PC-9 (cell line): ENCODE results near the gene CBFA2T3. TPM values are rescaled to one million over a fixed set of nuclear protein-coding genes. Genes with fewer than 3 reads are reported as not detected.

Experiments
- BruUV-seq: library from RNA; stranded (reverse); fragments of 400-500 nt; replicated peaks from 2 replicates; lab custom pipeline; 2021; lab: Mats Ljungman, UMichigan
- CTCF ChIA-PET: fragments of 300-600 bp; sonication (Branson Sonifier 250); formaldehyde crosslinking; loops from one replicate; lab custom pipeline; 2022; ENCODE audit warnings: antibody characterized with exemption; lab: Charles Lee
- POLR2A ChIA-PET: fragments of 300-600 bp; sonication (Branson Sonifier 250); formaldehyde crosslinking; loops from one replicate; lab custom pipeline; 2022; ENCODE audit warnings: antibody characterized with exemption; ENCODE audit not compliant: unreplicated experiment; lab: Charles Lee
- DNase-seq, 2 experiments: peaks; one replicate each; pipeline versions ENCODE4 v3.0.0 to v3.0.0-alpha.2; 2015 to 2022; ENCODE audit warnings: mixed read lengths in 1 of 2
- H2AFZ ChIP-seq: fragments of 200-600 bp; sonication (generic); 2 replicates; pipeline ENCODE4 v1.8.1; 2017; ENCODE audit warnings: antibody characterized with exemption
- H3F3A ChIP-seq: fragments of 200-600 bp; sonication (generic); 2 replicates; pipeline ENCODE4 v1.8.1; 2017; ENCODE audit warnings: antibody characterized with exemption, mild to moderate bottlenecking, low read depth; ENCODE audit not compliant: insufficient read depth
- H3K27ac ChIP-seq: fragments of 200-600 bp; sonication (generic); 2 replicates; pipeline ENCODE4 v1.6.1; 2016; ENCODE audit warnings: mixed run types
- H3K27me3 ChIP-seq: fragments of 200-600 bp; sonication (generic); 2 replicates; pipeline ENCODE4 v1.6.1; 2016; ENCODE audit warnings: low read depth, mixed run types; ENCODE audit not compliant: insufficient read depth
- H3K36me3 ChIP-seq: fragments of 200-600 bp; sonication (generic); 2 replicates; pipeline ENCODE4 v1.6.1; 2016; ENCODE audit warnings: low read depth, mixed run types
- H3K4me1 ChIP-seq: fragments of 200-600 bp; sonication (generic); replicated peaks from 2 replicates; pipeline ENCODE4 v1.6.1; 2016; ENCODE audit warnings: mixed run types; ENCODE audit not compliant: insufficient read depth
- H3K4me2 ChIP-seq: fragments of 200-600 bp; sonication (generic); 2 replicates; pipeline ENCODE4 v1.6.1; 2017; ENCODE audit warnings: mixed run types
- H3K4me3 ChIP-seq: fragments of 200-600 bp; sonication (generic); 2 replicates; pipeline ENCODE4 v1.6.1; 2016; ENCODE audit warnings: mixed run types
- H3K79me2 ChIP-seq: fragments of 200-600 bp; sonication (generic); 2 replicates; pipeline ENCODE4 v1.6.1; 2017; ENCODE audit warnings: low read depth, mixed run types
- H3K9me2 ChIP-seq: fragments of 200-600 bp; sonication (generic); 2 replicates; pipeline ENCODE4 v1.8.1; 2017; ENCODE audit warnings: mild to moderate bottlenecking; ENCODE audit not compliant: insufficient read depth
- H3K9me3 ChIP-seq: fragments of 200-600 bp; sonication (generic); 2 replicates; pipeline ENCODE4 v1.8.1; 2016; ENCODE audit warnings: low read depth; ENCODE audit not compliant: insufficient read depth
- H4K20me1 ChIP-seq: fragments of 200-600 bp; sonication (generic); 2 replicates; pipeline ENCODE4 v1.8.1; 2017; ENCODE audit not compliant: insufficient read depth
- CTCF ChIP-seq: fragments of 200-600 bp; sonication (generic); conservative IDR thresholded peaks from 2 replicates; pipeline ENCODE4 v1.6.1; 2017; ENCODE audit warnings: mixed run types, antibody characterized with exemption, mild to moderate bottlenecking, moderate library complexity
- EZH2 ChIP-seq: fragments of 200-600 bp; sonication (generic); IDR thresholded peaks from 2 replicates; pipeline ENCODE4 v1.8.0; 2017; ENCODE audit warnings: antibody characterized with exemption, low read depth
- intact Hi-C: fragments of 100-400 bp; cut with micrococcal nuclease; formaldehyde crosslinking; loops from one replicate; pipeline ENCODE4 v1.10.0; 2022; ENCODE audit not compliant: unreplicated experiment
- total RNA-seq: library from RNA; stranded (reverse); gene quantifications from 2 replicates; pipeline ENCODE4 v1.2.3, GENCODE V29; 2021

The CBFA2T3 gene
- total RNA-seq, 1 experiment from 2014 or later: 1.0 TPM

- DNase-seq: no peak
- ChIA-PET POLR2A (no interaction called here), CTCF (no interaction called here)
- no peaks in the 10 kb centered on the region for H3K36me3 ChIP-seq
- no peak overlapping the region for H3K4me3 ChIP-seq
- no peak overlapping the region for H3K27ac ChIP-seq
- H3K4me1 ChIP-seq: no peaks in the 10 kb centered on the region
- intact Hi-C loops: loop anchor here (10.0 kb wide), 1 partner anchor 73 kb away; no protein-coding TSS in a partner anchor
- H3F3A ChIP-seq: no peaks in the 10 kb centered on the region
- TF ChIP-seq CTCF (no peak), EZH2 (no peak)
- H3K79me2 ChIP-seq: no peaks in the 10 kb centered on the region
- H2AFZ ChIP-seq: no peak overlapping the region
- no peaks in the 10 kb centered on the region for H3K9me2 ChIP-seq
- H3K9me3 ChIP-seq: no peaks in the 10 kb centered on the region
- no peak overlapping the region for H3K4me2 ChIP-seq
- H4K20me1 ChIP-seq: no peaks in the 10 kb centered on the region
- BruUV-seq: no TSS peak
- H3K27me3 ChIP-seq: no peaks in the 10 kb centered on the region
These were observed 125.4 kb downstream of the CBFA2T3 start for GRCh38 chr16:88851616-88852015.

GRCh38 chr16:88850531-88851199 lies 126.3 kb downstream of the CBFA2T3 start:
- ChIA-PET POLR2A (no interaction called here), CTCF (no interaction called here)
- DNase-seq: no peak
- H4K20me1 ChIP-seq: no peaks in the 10 kb centered on the region
- H3K27me3 ChIP-seq: no peaks in the 10 kb centered on the region
- no TSS peak for BruUV-seq
- TF ChIP-seq EZH2 (no peak), CTCF (no peak)
- no peaks in the 10 kb centered on the region for H3K9me2 ChIP-seq
- no peaks in the 10 kb centered on the region for H3K79me2 ChIP-seq
- no peaks in the 10 kb centered on the region for H3K4me1 ChIP-seq
- H3K36me3 ChIP-seq: no peaks in the 10 kb centered on the region
- no peak overlapping the region for H3K4me2 ChIP-seq
- intact Hi-C loops: loop anchor here (10.0 kb wide), 1 partner anchor 74 kb away; no protein-coding TSS in a partner anchor
- H3F3A ChIP-seq: no peaks in the 10 kb centered on the region
- H3K9me3 ChIP-seq: no peaks in the 10 kb centered on the region
- no peak overlapping the region for H3K27ac ChIP-seq
- H3K4me3 ChIP-seq: no peak overlapping the region
- no peak overlapping the region for H2AFZ ChIP-seq

GRCh38 chr16:88848557-88848956 lies 128.4 kb downstream of the CBFA2T3 start:
- CTCF ChIA-PET: no interaction called here
- H3K27ac ChIP-seq: no peak overlapping the region
- H3K36me3 ChIP-seq: no peaks in the 10 kb centered on the region
- no peak for DNase-seq
- no peak overlapping the region for H3K4me3 ChIP-seq
- H3F3A ChIP-seq: no peaks in the 10 kb centered on the region
- no peak overlapping the region for H2AFZ ChIP-seq
- no peaks in the 10 kb centered on the region for H3K79me2 ChIP-seq
- intact Hi-C loops: no loop called here
- H3K9me3 ChIP-seq: no peaks in the 10 kb centered on the region
- H3K27me3 ChIP-seq: no peaks in the 10 kb centered on the region
- no peak for TF ChIP-seq CTCF
- TF ChIP-seq EZH2: no peak
- POLR2A ChIA-PET: no interaction called here
- H3K4me2 ChIP-seq: no peak overlapping the region
- no TSS peak for BruUV-seq
- H3K4me1 ChIP-seq: no peaks in the 10 kb centered on the region
- H4K20me1 ChIP-seq: no peaks in the 10 kb centered on the region
- no peaks in the 10 kb centered on the region for H3K9me2 ChIP-seq
